Testis (tissue), 3 donors: ENCODE results near the gene ITGA11. TPM values are rescaled to one million over a fixed set of nuclear protein-coding genes. Genes with fewer than 3 reads are reported as not detected.

ENCODE experiments used
- DNase-seq: peaks from one replicate; pipeline ENCODE4 v3.0.0-alpha.2; 2019
- H3K27ac ChIP-seq, 2 donors: fragments of 200-600 bp; sonication (generic); one replicate each; pipeline ENCODE4 v1.5.1; 2019
- H3K27me3 ChIP-seq: fragments of 200-600 bp; sonication (generic); one replicate; pipeline ENCODE4 v1.5.1; 2019
- H3K36me3 ChIP-seq: fragments of 200-600 bp; sonication (generic); one replicate; pipeline ENCODE4 v1.5.1; 2017; ENCODE audit warnings: low read depth; ENCODE audit errors: missing control alignments
- H3K4me1 ChIP-seq: fragments of 200-600 bp; sonication (generic); one replicate; pipeline ENCODE4 v1.5.1; 2019
- H3K4me3 ChIP-seq, 2 donors: fragments of 200-600 bp; sonication (generic); one replicate each; pipeline ENCODE4 v1.5.1; 2017 to 2019
- H3K9me3 ChIP-seq: fragments of 200-600 bp; sonication (generic); one replicate; pipeline ENCODE4 v1.5.1; 2017
- POLR2A ChIP-seq: fragments of 450-650 bp; IDR thresholded peaks from one replicate; pipeline ENCODE4 v1.6.1; 2017; ENCODE audit warnings: antibody characterized with exemption, mild to moderate bottlenecking, moderate library complexity
- WGBS, 2 donors: methylation state at CpG; one replicate each; pipeline ENCODE4 v1.1.5; 2018; 5-methylcytosine and 5-hydroxymethylcytosine counted together
- intact Hi-C: fragments of 100-400 bp; cut with DNase I; formaldehyde crosslinking; loops from one replicate; pipeline ENCODE4 v1.15.1; 2023; ENCODE audit warnings: low total_unique reads
- polyA plus RNA-seq: library from polyadenylated mRNA; stranded (reverse); fragments of 350-450 nt; fragmentation: Illumina TruSeq; extraction: RNeasy Lipid Tissue Mini Kit (QIAGEN cat#74804); gene quantifications from one replicate; pipeline ENCODE4 v1.2.3, GENCODE V29; 2014; ENCODE audit warnings: low read depth, low replicate concordance; ENCODE audit not compliant: insufficient read depth
- total RNA-seq, 2 donors: library from RNA; depleted of rRNA; stranded (reverse); fragments of >200 nt; gene quantifications; one replicate each; pipeline ENCODE4 v1.2.3, GENCODE V29; 2016
- TF ChIP-seq, protein P1 (sequence below), 3 experiments: fragments of 450-650 bp in 2 of 3; fragments of 200-600 bp in 1 of 3; sonication (generic) in 1 of 3; IDR thresholded peaks; one replicate each; pipeline ENCODE4 v1.5.1; 2016 to 2019; ENCODE audit warnings: antibody characterized with exemption in 3 of 3, mild to moderate bottlenecking in 2 of 3, moderate library complexity in 1 of 3

Gene ITGA11
- total and polyA plus RNA-seq, 3 donors from 2014 or later, result 4.3 to 6.6 (median 5.6) TPM

DNA sequence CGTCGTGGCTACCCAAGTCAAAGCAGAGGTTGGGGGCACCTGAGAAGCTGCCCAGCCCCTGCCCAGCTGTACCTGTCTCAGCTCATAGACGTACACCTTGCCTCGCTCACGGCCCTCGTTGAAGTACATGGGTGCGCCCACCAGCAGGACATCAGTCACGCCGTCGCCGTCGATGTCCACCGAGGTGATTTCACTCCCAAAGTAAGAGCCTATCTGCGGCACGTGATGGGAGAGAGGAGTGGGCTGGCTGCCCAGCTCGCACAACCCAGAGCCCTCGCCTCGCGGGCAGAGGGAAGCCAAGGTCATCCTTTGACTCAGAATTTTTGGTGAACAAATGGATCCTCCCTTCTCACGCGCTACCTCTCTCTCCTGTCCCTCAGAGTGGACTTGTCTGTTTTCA, 99.7 kb downstream of the ITGA11 start:
- no peaks in the 10 kb centered on the region for H3K27me3 ChIP-seq
- peaks cover 19% of the 10 kb centered on the region for H3K4me1 ChIP-seq
- no peak overlapping the region for H3K27ac ChIP-seq
- intact Hi-C loops, result no loop called here
- no peaks in the 10 kb centered on the region for H3K9me3 ChIP-seq
- no peaks in the 10 kb centered on the region for H3K36me3 ChIP-seq
- H3K4me3 ChIP-seq, result no peak overlapping the region
- DNase-seq, result peak; percentile 50
- no peak for TF ChIP-seq POLR2A
- TF ChIP-seq, protein P1, sequence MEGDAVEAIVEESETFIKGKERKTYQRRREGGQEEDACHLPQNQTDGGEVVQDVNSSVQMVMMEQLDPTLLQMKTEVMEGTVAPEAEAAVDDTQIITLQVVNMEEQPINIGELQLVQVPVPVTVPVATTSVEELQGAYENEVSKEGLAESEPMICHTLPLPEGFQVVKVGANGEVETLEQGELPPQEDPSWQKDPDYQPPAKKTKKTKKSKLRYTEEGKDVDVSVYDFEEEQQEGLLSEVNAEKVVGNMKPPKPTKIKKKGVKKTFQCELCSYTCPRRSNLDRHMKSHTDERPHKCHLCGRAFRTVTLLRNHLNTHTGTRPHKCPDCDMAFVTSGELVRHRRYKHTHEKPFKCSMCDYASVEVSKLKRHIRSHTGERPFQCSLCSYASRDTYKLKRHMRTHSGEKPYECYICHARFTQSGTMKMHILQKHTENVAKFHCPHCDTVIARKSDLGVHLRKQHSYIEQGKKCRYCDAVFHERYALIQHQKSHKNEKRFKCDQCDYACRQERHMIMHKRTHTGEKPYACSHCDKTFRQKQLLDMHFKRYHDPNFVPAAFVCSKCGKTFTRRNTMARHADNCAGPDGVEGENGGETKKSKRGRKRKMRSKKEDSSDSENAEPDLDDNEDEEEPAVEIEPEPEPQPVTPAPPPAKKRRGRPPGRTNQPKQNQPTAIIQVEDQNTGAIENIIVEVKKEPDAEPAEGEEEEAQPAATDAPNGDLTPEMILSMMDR (IDR thresholded peaks at IDR 0.05), result no peak
- 65 to 85% methylated on average over 21 of the region's 21 CpGs for WGBS, 2 donors

DNA sequence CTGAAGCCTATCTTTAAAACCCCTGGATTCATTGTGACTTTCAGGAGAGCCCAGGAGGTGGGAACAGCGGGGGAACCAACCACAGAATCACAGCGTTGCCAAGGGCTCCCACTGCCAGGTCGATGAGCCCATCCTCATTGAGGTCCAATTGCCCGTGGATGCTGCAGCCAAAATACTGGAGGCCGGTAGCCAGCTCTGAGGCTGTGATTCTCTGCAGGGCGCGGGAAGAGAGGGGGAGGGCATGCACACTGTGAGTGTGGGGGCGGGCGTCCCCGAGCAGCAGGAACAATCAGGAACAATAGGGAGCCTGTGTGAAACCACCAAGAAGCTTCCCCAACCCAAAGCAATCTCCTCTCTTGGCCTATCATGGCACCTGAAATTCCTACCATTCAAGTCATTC, 101.1 kb downstream of the ITGA11 start:
- Histone ChIP-seq H3K4me1 (peaks cover 19% of the 10 kb centered on the region), H3K27ac (no peak overlapping the region), H3K9me3 (no peaks in the 10 kb centered on the region), H3K4me3 (no peak overlapping the region), H3K36me3 (no peaks in the 10 kb centered on the region), H3K27me3 (no peaks in the 10 kb centered on the region)
- peak; percentile 40 for DNase-seq
- intact Hi-C loops, result no loop called here
- WGBS, 2 donors, result 42 to 53% methylated on average over 10 of the region's 10 CpGs
- TF ChIP-seq POLR2A, result no peak
- TF ChIP-seq, protein P1 (IDR thresholded peaks at IDR 0.05), result no peak

DNA sequence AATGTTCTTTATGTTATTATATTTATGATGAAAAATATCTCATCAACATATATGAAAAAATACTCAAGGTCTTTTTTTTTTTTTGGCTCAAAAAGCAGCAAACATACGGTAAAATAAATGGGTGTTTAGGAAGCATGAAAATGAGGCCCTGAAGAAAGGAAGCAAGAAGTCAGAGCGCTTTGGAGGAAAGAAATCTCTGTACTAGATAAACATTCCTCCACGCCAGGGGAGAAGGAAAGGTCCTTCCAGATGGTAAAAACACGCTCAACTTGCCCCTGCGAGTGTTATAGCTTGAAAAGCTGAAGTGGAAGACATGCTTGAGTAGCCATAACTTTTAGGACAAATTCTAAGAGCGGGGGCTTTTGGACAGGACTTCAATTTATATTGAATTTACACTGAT, 101.5 kb downstream of the ITGA11 start:
- no peak for TF ChIP-seq POLR2A
- TF ChIP-seq, protein P1 (IDR thresholded peaks at IDR 0.05), result no peak
- Histone ChIP-seq H3K4me3 (no peak overlapping the region), H3K27me3 (no peaks in the 10 kb centered on the region), H3K36me3 (no peaks in the 10 kb centered on the region), H3K4me1 (peaks cover 19% of the 10 kb centered on the region), H3K9me3 (no peaks in the 10 kb centered on the region), H3K27ac (no peak overlapping the region)
- intact Hi-C loops, result no loop called here
- 51 to 52% methylated on average over 6 of the region's 6 CpGs for WGBS, 2 donors
- DNase-seq, result no peak

DNA sequence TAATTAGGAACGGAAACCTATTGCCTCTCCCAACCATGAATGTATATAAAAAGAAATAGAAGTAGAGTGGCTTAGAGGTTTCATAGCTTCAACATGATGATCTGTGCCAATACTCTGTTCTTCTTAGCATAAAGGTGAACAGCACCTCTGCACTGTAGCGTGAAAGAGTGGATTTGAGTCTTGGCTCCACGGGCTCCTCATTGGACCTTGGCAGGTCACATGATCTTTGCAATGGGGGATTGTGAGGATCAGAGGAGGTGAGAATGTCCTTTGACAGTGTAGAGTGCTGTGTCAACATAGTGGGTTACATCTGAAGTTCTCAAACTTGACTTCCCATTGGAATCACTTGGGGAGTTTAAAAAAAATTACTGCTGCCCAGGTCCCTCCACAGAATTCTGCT, 103.0 kb downstream of the ITGA11 start:
- DNase-seq, result no peak
- no peak overlapping the region for H3K27ac ChIP-seq
- H3K4me1 ChIP-seq, result peaks cover 15% of the 10 kb centered on the region
- H3K36me3 ChIP-seq, result no peaks in the 10 kb centered on the region
- H3K9me3 ChIP-seq, result no peaks in the 10 kb centered on the region
- H3K27me3 ChIP-seq, result no peaks in the 10 kb centered on the region
- 92 to 96% methylated on average over 3 of the region's 3 CpGs for WGBS, 2 donors
- intact Hi-C loops, result no loop called here
- H3K4me3 ChIP-seq, result no peak overlapping the region
- TF ChIP-seq POLR2A, result no peak
- TF ChIP-seq, protein P1 (IDR thresholded peaks at IDR 0.05), result no peak

DNA sequence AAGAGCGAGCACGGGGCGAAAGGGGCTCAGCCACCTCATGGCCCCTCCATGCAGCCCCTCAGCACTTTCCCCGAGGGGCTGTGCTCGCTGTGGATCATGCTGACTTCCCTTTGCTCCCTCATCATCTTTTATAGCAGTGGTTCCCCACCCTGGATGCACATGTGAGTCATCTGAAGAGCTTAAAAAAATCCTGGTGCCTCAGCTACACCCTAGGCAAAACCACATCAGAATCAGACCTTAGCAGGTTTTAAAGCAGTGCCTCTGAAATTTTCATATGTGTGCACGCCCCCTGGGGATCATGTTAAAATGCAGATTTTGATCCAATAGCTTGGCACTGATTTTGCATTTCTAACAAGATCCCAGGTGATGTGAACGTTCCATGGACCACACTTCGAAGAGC, 103.5 kb downstream of the ITGA11 start:
- Histone ChIP-seq H3K36me3 (no peaks in the 10 kb centered on the region), H3K27ac (no peak overlapping the region), H3K9me3 (no peaks in the 10 kb centered on the region), H3K4me1 (peaks cover 12% of the 10 kb centered on the region), H3K27me3 (no peaks in the 10 kb centered on the region), H3K4me3 (no peak overlapping the region)
- no peak for TF ChIP-seq POLR2A
- TF ChIP-seq, protein P1 (IDR thresholded peaks at IDR 0.05), result no peak
- WGBS, 2 donors, result 80 to 90% methylated on average over 8 of the region's 8 CpGs
- no peak for DNase-seq
- intact Hi-C loops, result no loop called here
